Inferior parietal cortex (tissue), 1 donor: ENCODE results near the gene TAMALIN.
A peak's percentile ranks its signal among the peaks of the same experiment; 100 is the strongest.

Experiments
- DNase-seq: peaks from one replicate; pipeline ENCODE4 v3.0.0-alpha.2; 2016; ENCODE audit errors: extremely low spot score

Gene TAMALIN

GRCh38 chr12:51984657-51985056 lies 22.1 kb upstream of the TAMALIN start:
- DNase-seq, result no peak

GRCh38 chr12:51985154-51985835 lies 21.5 kb upstream of the TAMALIN start:
- DNase-seq, result no peak

- DNase-seq, result no peak
Observed at GRCh38 chr12:51986834-51987233, 19.9 kb upstream of the TAMALIN start.

- DNase-seq, result no peak
Observed at GRCh38 chr12:51992246-51992645, 14.5 kb upstream of the TAMALIN start.

- no peak for DNase-seq
Observed at GRCh38 chr12:51994539-51994820, 12.3 kb upstream of the TAMALIN start.

- DNase-seq, result no peak
Observed at GRCh38 chr12:51994959-51995358, 11.8 kb upstream of the TAMALIN start.

GRCh38 chr12:51997136-51997535 lies 9.6 kb upstream of the TAMALIN start:
- no peak for DNase-seq

GRCh38 chr12:52003016-52003550 lies 3.7 kb upstream of the TAMALIN start:
- DNase-seq, result no peak

- no peak for DNase-seq
Observed at GRCh38 chr12:52003591-52003990, 3.2 kb upstream of the TAMALIN start.

- peak; percentile 88 for DNase-seq
Observed at GRCh38 chr12:52004042-52004648, 2.6 kb upstream of the TAMALIN start.

GRCh38 chr12:52005218-52005902 lies 1.4 kb upstream of the TAMALIN start:
- no peak for DNase-seq

GRCh38 chr12:52005903-52006703 lies 643 bp upstream of the TAMALIN start:
- no peak for DNase-seq

GRCh38 chr12:52007158-52007921 lies 594 bp downstream of the TAMALIN start:
- no peak for DNase-seq

GRCh38 chr12:52007982-52008510 lies 1.3 kb downstream of the TAMALIN start:
- DNase-seq, result no peak

GRCh38 chr12:52009081-52009751 lies 2.5 kb downstream of the TAMALIN start:
- no peak for DNase-seq

GRCh38 chr12:52010152-52010622 lies 3.4 kb downstream of the TAMALIN start:
- DNase-seq, result peak; percentile 72

GRCh38 chr12:52010692-52011601 lies 4.2 kb downstream of the TAMALIN start:
- DNase-seq, result no peak

GRCh38 chr12:52011602-52012214 lies 5.0 kb downstream of the TAMALIN start:
- DNase-seq, result no peak
